ENCODE data around the gene IGF2.

The IGF2 gene

GRCh38 chr11:2110521-2110920 is 28.7 kb downstream of the IGF2 start:
- Histone ChIP-seq H3K9ac (ENCODE audit: low read length) (no peak overlapping the region), H3K27ac (ENCODE audit: low read length) (no peak overlapping the region)

GRCh38 chr11:2109541-2110019 is 29.6 kb downstream of the IGF2 start:
- Histone ChIP-seq H3K27ac (ENCODE audit: low read length) (no peak overlapping the region), H3K9ac (ENCODE audit: low read length) (no peak overlapping the region), H3K27me3 (ENCODE audit: control insufficient read depth, insufficient read depth, low read length) (no peaks in the 10 kb centered on the region), H3K36me3 (ENCODE audit: control insufficient read depth, low read depth, low read length) (no peaks in the 10 kb centered on the region), H3K4me1 (ENCODE audit: control insufficient read depth, low read depth, low read length) (no peaks in the 10 kb centered on the region), H3K9me3 (ENCODE audit: control insufficient read depth, low read depth, low read length) (no peaks in the 10 kb centered on the region), H3K4me3 (ENCODE audit: low read length) (no peak overlapping the region)

More at GRCh38 chr11:2110521-2110920, 28.7 kb downstream of the IGF2 start:
- Histone ChIP-seq H3K27me3 (ENCODE audit: control insufficient read depth, insufficient read depth, low read length) (no peaks in the 10 kb centered on the region), H3K4me3 (ENCODE audit: low read length) (no peak overlapping the region), H3K36me3 (ENCODE audit: control insufficient read depth, low read depth, low read length) (no peaks in the 10 kb centered on the region), H3K4me1 (ENCODE audit: control insufficient read depth, low read depth, low read length) (no peaks in the 10 kb centered on the region), H3K9me3 (ENCODE audit: control insufficient read depth, low read depth, low read length) (no peaks in the 10 kb centered on the region)

- H3K4me3 ChIP-seq (ENCODE audit: low read length), result no peak overlapping the region
- H3K36me3 ChIP-seq (ENCODE audit: control insufficient read depth, low read depth, low read length), result no peaks in the 10 kb centered on the region
- H3K9me3 ChIP-seq (ENCODE audit: control insufficient read depth, low read depth, low read length), result no peaks in the 10 kb centered on the region
- H3K27me3 ChIP-seq (ENCODE audit: control insufficient read depth, insufficient read depth, low read length), result no peaks in the 10 kb centered on the region
- H3K27ac ChIP-seq (ENCODE audit: low read length), result no peak overlapping the region
- H3K9ac ChIP-seq (ENCODE audit: low read length), result no peak overlapping the region
- H3K4me1 ChIP-seq (ENCODE audit: control insufficient read depth, low read depth, low read length), result no peaks in the 10 kb centered on the region
Observed at GRCh38 chr11:2108675-2109491, 30.3 kb downstream of the IGF2 start.

GRCh38 chr11:2107941-2108630 is 31.1 kb downstream of the IGF2 start:
- H3K27ac ChIP-seq (ENCODE audit: low read length), result no peak overlapping the region
- H3K9ac ChIP-seq (ENCODE audit: low read length), result no peak overlapping the region
- no peaks in the 10 kb centered on the region for H3K36me3 ChIP-seq (ENCODE audit: control insufficient read depth, low read depth, low read length)
- H3K4me3 ChIP-seq (ENCODE audit: low read length), result no peak overlapping the region
- no peaks in the 10 kb centered on the region for H3K27me3 ChIP-seq (ENCODE audit: control insufficient read depth, insufficient read depth, low read length)
- H3K4me1 ChIP-seq (ENCODE audit: control insufficient read depth, low read depth, low read length), result no peaks in the 10 kb centered on the region
- H3K9me3 ChIP-seq (ENCODE audit: control insufficient read depth, low read depth, low read length), result no peaks in the 10 kb centered on the region

- H3K27me3 ChIP-seq (ENCODE audit: control insufficient read depth, insufficient read depth, low read length), result no peaks in the 10 kb centered on the region
- no peak overlapping the region for H3K4me3 ChIP-seq (ENCODE audit: low read length)
- no peaks in the 10 kb centered on the region for H3K36me3 ChIP-seq (ENCODE audit: control insufficient read depth, low read depth, low read length)
Observed at GRCh38 chr11:2107521-2107920, 31.7 kb downstream of the IGF2 start.

GRCh38 chr11:2106583-2107209 is 32.5 kb downstream of the IGF2 start:
- Histone ChIP-seq H3K4me1 (ENCODE audit: control insufficient read depth, low read depth, low read length) (no peaks in the 10 kb centered on the region), H3K27ac (ENCODE audit: low read length) (no peak overlapping the region), H3K9me3 (ENCODE audit: control insufficient read depth, low read depth, low read length) (no peaks in the 10 kb centered on the region), H3K9ac (ENCODE audit: low read length) (no peak overlapping the region), H3K36me3 (ENCODE audit: control insufficient read depth, low read depth, low read length) (no peaks in the 10 kb centered on the region), H3K4me3 (ENCODE audit: low read length) (no peak overlapping the region), H3K27me3 (ENCODE audit: control insufficient read depth, insufficient read depth, low read length) (no peaks in the 10 kb centered on the region)

More at GRCh38 chr11:2107521-2107920, 31.7 kb downstream of the IGF2 start:
- Histone ChIP-seq H3K4me1 (ENCODE audit: control insufficient read depth, low read depth, low read length) (no peaks in the 10 kb centered on the region), H3K9ac (ENCODE audit: low read length) (no peak overlapping the region), H3K9me3 (ENCODE audit: control insufficient read depth, low read depth, low read length) (no peaks in the 10 kb centered on the region), H3K27ac (ENCODE audit: low read length) (no peak overlapping the region)

- H3K4me1 ChIP-seq (ENCODE audit: control insufficient read depth, low read depth, low read length), result no peaks in the 10 kb centered on the region
- no peak overlapping the region for H3K9ac ChIP-seq (ENCODE audit: low read length)
- H3K36me3 ChIP-seq (ENCODE audit: control insufficient read depth, low read depth, low read length), result no peaks in the 10 kb centered on the region
- H3K27ac ChIP-seq (ENCODE audit: low read length), result no peak overlapping the region
- H3K9me3 ChIP-seq (ENCODE audit: control insufficient read depth, low read depth, low read length), result no peaks in the 10 kb centered on the region
- H3K27me3 ChIP-seq (ENCODE audit: control insufficient read depth, insufficient read depth, low read length), result no peaks in the 10 kb centered on the region
- no peak overlapping the region for H3K4me3 ChIP-seq (ENCODE audit: low read length)
Observed at GRCh38 chr11:2105511-2105910, 33.7 kb downstream of the IGF2 start.

GRCh38 chr11:2104524-2105440 is 34.4 kb downstream of the IGF2 start:
- Histone ChIP-seq H3K4me3 (ENCODE audit: low read length) (no peak overlapping the region), H3K36me3 (ENCODE audit: control insufficient read depth, low read depth, low read length) (no peaks in the 10 kb centered on the region), H3K9me3 (ENCODE audit: control insufficient read depth, low read depth, low read length) (no peaks in the 10 kb centered on the region), H3K4me1 (ENCODE audit: control insufficient read depth, low read depth, low read length) (no peaks in the 10 kb centered on the region), H3K27ac (ENCODE audit: low read length) (no peak overlapping the region), H3K27me3 (ENCODE audit: control insufficient read depth, insufficient read depth, low read length) (no peaks in the 10 kb centered on the region), H3K9ac (ENCODE audit: low read length) (no peak overlapping the region)

GRCh38 chr11:2103668-2104523 is 35.3 kb downstream of the IGF2 start:
- Histone ChIP-seq H3K4me3 (ENCODE audit: low read length) (no peak overlapping the region), H3K27ac (ENCODE audit: low read length) (no peak overlapping the region), H3K9ac (ENCODE audit: low read length) (no peak overlapping the region), H3K4me1 (ENCODE audit: control insufficient read depth, low read depth, low read length) (no peaks in the 10 kb centered on the region), H3K36me3 (ENCODE audit: control insufficient read depth, low read depth, low read length) (no peaks in the 10 kb centered on the region), H3K9me3 (ENCODE audit: control insufficient read depth, low read depth, low read length) (no peaks in the 10 kb centered on the region), H3K27me3 (ENCODE audit: control insufficient read depth, insufficient read depth, low read length) (no peaks in the 10 kb centered on the region)

- Histone ChIP-seq H3K9me3 (ENCODE audit: control insufficient read depth, low read depth, low read length) (no peaks in the 10 kb centered on the region), H3K9ac (ENCODE audit: low read length) (no peak overlapping the region), H3K27me3 (ENCODE audit: control insufficient read depth, insufficient read depth, low read length) (peaks cover 8% of the 10 kb centered on the region), H3K4me3 (ENCODE audit: low read length) (no peak overlapping the region), H3K27ac (ENCODE audit: low read length) (no peak overlapping the region), H3K36me3 (ENCODE audit: control insufficient read depth, low read depth, low read length) (no peaks in the 10 kb centered on the region), H3K4me1 (ENCODE audit: control insufficient read depth, low read depth, low read length) (peaks cover 2% of the 10 kb centered on the region)
Observed at GRCh38 chr11:2102883-2103213, 36.3 kb downstream of the IGF2 start.
